ENCODE data around the gene INTS1.

DNA sequence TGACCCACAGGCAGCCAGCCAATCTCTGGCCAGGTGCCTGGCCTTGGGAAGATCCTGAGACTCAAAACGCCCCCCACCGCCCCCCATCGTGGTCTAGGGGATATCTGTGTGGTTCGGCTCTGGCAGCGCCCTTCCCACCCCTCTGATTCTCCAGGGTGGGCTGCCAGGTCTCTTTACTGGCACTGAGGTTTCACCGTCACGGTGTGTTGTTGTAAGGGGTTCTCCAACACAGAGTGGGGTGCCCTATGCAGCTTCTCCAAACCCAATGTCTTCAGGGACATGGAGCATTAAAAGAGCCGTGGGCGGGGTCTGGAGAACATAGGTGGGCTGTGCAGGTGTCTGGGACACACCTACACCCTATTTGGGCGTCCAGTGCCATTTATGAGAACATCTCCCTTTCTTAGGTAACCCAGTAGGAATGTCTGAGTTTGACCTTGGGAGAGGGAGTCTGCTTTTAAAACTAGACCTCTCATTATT, 27.8 kb upstream of the INTS1 start:
- TF ChIP-seq, protein P1, sequence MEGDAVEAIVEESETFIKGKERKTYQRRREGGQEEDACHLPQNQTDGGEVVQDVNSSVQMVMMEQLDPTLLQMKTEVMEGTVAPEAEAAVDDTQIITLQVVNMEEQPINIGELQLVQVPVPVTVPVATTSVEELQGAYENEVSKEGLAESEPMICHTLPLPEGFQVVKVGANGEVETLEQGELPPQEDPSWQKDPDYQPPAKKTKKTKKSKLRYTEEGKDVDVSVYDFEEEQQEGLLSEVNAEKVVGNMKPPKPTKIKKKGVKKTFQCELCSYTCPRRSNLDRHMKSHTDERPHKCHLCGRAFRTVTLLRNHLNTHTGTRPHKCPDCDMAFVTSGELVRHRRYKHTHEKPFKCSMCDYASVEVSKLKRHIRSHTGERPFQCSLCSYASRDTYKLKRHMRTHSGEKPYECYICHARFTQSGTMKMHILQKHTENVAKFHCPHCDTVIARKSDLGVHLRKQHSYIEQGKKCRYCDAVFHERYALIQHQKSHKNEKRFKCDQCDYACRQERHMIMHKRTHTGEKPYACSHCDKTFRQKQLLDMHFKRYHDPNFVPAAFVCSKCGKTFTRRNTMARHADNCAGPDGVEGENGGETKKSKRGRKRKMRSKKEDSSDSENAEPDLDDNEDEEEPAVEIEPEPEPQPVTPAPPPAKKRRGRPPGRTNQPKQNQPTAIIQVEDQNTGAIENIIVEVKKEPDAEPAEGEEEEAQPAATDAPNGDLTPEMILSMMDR (IDR thresholded peaks at IDR 0.05), result no peak
- TF ChIP-seq POLR2A (IDR thresholded peaks at IDR 0.05), result no peak
- no peak for TF ChIP-seq POLR2AphosphoS5 (IDR thresholded peaks at IDR 0.05)
- TF ChIP-seq EP300 (IDR thresholded peaks at IDR 0.05), result no peak
